RCC 7860 (cell line): ENCODE measurements around the gene CTSE.
"Not testable (repeated sequence)": the region's sequence is repeated elsewhere in the genome, so short reads cannot be mapped to it uniquely, and the experiment has no call there.

Experiments used
- DNase-seq: peaks from one replicate; pipeline ENCODE4 v3.0.0-alpha.2; 2015; ENCODE audit warnings: low spot score
- FAIRE-seq: peaks from 2 replicates; lab custom pipeline; 2012; peaks lifted over from hg19 to GRCh38; lab: Jason Lieb, UNC

CTSE gene

GRCh38 chr1:206023695-206024094, at the start of gene CTSE:
CTSE (minus strand) TSS chr1:206023895; CDS start chr1:206023791, 104 bp downstream.
- DNase-seq = no peak
- FAIRE-seq = no peak

GRCh38 chr1:206070627-206071304, 47.1 kb upstream of the CTSE start:
- FAIRE-seq = no peak

GRCh38 chr1:206068314-206068713, 44.6 kb upstream of the CTSE start:
- FAIRE-seq = no peak
- no peak for DNase-seq

More at GRCh38 chr1:206070627-206071304, 47.1 kb upstream of the CTSE start:
- DNase-seq = no peak

GRCh38 chr1:206067486-206068227, 44.0 kb upstream of the CTSE start:
- DNase-seq (no peak), FAIRE-seq (no peak)

DNA sequence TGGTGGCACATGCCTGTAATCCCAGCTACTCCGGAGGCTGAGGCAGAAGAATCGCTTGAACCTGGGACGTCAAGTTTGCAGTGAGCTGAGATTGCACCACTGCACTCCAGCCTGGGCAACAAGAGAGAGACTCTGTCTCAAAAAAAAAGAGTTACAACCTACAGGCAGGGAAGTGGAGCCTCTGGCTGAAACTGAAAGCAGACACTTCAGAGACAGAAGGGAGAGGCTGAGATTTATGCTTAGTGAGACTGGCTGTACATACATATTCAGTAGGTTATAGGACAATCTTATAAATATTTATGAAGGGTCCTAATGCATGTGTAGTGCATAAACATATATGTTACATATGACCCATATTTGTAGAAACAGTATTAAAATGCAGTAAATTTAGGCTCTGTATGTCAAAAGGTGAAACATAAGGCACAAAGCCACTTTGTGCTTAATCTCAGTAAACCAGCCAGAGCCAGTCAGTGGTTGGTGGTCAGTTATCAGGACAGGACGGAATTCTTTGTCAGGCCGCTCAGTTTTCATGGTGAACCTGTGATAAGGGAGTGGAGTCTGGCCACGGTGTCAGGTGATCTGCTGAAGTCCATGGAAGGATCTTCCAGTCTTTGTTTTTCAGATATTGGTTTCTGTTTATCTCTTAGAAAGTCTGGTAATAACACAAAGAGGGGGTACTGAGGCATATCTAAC, 42.9 kb upstream of the CTSE start:
- FAIRE-seq (no peak), DNase-seq (no peak)

DNA sequence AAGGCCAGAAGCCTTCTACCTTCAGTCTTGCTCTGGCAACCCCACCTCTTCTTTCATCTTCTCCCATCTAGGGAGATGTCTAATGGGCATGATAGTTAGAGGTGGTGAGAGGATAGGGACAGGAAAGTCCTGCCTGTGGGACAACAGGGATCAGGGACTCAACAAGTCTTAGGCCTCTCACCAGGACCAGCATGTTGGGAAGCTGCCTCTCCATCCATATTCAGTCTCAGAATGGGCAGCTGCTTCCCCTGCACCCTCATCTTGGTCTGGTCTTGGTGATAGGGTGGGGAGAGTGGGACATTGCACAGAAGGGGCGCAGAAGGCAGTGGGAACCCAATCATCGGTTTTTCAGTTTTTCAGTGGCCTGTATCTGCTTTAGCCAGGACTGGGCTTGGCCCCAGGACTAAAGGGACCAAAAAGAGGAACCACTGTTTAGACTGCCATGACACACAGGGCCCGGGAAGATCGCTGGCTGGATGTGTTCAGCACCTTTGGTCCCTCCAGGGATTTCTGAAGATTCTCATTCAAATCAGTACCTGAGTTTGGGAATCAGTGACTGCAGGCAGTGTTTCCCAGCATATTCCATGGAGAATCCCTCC, 42.0 kb upstream of the CTSE start:
- DNase-seq (no peak), FAIRE-seq (no peak)

- not testable (repeated sequence) for DNase-seq, FAIRE-seq
Measured at GRCh38 chr1:206064501-206064900, 40.8 kb upstream of the CTSE start.

- DNase-seq, FAIRE-seq: not testable (repeated sequence)
Measured at GRCh38 chr1:206064001-206064400, 40.3 kb upstream of the CTSE start.

GRCh38 chr1:206062464-206062863, 38.8 kb upstream of the CTSE start:
- FAIRE-seq (no peak), DNase-seq (peak; percentile 41)

GRCh38 chr1:206060844-206061243, 37.1 kb upstream of the CTSE start:
- DNase-seq (no peak), FAIRE-seq (no peak)

GRCh38 chr1:206059355-206059915, 35.7 kb upstream of the CTSE start:
- DNase-seq = no peak
- FAIRE-seq = no peak

GRCh38 chr1:206058927-206059292, 35.2 kb upstream of the CTSE start:
- FAIRE-seq = no peak

DNA sequence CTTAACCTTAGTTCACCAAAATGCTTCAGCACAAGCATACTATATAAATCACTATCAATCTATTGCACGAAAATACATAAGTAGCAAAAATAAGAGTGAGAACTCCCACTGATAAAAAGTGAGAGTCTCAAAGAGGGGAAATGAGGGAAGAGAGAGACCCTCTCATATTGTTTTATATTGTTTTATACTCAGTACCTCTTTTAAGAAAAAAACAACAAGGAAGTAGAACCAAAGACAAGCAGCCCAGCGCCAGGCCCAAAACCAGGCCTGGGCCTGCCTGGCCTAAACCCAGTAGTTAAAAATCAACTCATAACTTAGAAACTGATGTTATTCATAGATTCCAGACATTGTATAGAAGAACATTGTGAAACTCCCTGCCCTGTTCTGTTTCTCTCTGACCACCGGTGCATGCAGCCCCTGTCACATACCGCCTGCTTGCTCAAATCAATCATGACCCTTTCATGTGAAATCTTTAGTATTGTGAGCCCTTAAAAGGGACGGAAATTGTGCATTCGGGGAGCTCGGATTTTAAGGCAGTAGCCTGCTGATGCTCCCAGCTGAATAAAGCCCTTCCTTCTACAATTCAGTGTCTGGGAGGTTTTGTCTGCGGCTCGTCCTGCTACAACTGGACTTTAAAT, 34.7 kb upstream of the CTSE start:
- FAIRE-seq = peak; percentile 87
- not testable (repeated sequence) for DNase-seq

More at GRCh38 chr1:206058927-206059292, 35.2 kb upstream of the CTSE start:
- DNase-seq = no peak

- FAIRE-seq, DNase-seq: not testable (repeated sequence)
Measured at GRCh38 chr1:206055639-206056323, 32.1 kb upstream of the CTSE start.

DNA sequence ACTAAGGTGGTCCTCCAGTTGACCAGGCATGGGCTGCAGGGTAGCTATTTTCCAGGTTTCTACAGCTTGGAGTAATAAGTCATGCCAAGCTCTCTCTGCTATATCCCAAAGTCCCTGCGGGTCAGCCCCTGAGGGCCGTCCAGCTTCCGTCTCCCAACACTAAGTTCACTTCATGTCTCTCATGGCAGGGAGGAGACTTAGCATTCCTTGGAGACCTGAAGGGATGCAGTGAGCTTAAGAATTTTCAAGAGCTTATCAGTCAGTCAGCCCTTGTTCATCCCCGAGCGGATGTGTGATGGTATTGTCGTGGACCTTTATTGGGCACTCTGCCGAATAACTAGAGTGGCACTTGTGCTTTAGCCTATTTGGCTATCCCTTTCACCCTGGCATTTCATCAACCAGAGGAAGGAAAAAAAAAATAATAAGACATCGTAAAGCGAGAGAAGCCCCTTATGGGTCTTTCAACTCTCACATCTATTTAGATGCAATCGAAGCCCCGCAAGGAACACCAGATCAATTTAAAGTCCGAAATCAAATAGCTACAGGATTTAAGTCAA, 31.5 kb upstream of the CTSE start:
- FAIRE-seq, DNase-seq: not testable (repeated sequence)

DNA sequence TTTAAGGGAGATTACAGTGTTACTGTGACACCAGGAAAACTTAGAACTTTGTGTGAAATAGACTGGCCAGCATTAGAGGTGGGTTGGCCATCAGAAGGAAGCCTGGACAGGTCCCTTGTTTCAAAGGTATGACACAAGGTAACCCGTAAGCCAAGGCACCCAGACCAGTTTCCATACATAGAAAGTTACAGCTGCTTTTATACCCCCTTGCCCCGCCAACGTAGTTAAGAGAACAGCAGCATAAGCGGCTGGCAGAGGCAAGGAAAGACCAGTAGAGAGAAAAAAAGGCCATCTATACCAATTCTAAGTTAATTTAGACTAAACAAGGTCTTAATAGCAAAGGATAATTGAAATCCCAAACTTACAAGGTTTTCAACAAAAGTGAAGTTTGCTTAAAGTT, 29.9 kb upstream of the CTSE start:
- DNase-seq = peak; percentile 30
- not testable (repeated sequence) for FAIRE-seq

GRCh38 chr1:206052919-206053610, 29.4 kb upstream of the CTSE start, which contains the start of gene RHEX:
RHEX (plus strand) TSS chr1:206053173; CDS start chr1:206097829, 44,656 bp downstream.
- peak; percentile 78 for DNase-seq
- not testable (repeated sequence) for FAIRE-seq

DNA sequence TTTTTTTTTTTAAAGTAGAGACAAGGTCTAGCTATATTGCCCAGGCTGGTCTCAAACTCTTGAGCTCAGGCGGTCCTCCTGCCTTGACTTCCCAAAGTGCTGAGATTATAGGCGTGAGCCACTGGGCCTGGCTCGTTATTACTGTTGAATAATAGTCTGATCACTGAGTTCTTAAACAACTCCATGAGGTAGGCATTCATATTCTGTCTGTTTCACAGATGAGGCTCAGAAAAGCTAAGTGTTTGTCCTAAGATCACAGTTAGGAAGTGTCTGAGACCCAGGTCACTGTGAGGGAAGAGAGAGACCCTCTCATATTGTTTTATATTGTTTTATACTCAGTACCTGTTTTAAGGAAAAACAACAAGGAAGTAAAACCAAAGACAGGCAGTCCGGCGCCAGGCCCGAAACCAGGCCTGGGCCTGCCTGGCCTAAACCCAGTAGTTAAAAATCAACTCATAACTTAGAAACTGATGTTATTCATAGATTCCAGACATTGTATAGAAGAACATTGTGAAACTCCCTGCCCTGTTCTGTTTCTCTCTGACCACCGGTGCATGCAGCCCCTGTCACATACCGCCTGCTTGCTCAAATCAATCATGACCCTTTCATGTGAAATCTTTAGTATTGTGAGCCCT, 28.7 kb upstream of the CTSE start:
- peak; percentile 95 for FAIRE-seq

More for the DNA sequence above, 28.7 kb upstream of the CTSE start:
- DNase-seq = peak; percentile 32
